H7 (cell line): ENCODE measurements around the gene MRPS5. TPM values are rescaled to one million over a fixed set of nuclear protein-coding genes. Genes with fewer than 3 reads are reported as not detected.
A peak's percentile ranks its signal among the peaks of the same experiment; 100 is the strongest.

Source experiments
- DNase-seq: peaks from one replicate; pipeline ENCODE4 v3.0.0; 2012
- H3K27me3 ChIP-seq: 2 replicates; pipeline ENCODE4 v1.6.0; 2011; ENCODE audit warnings: mild to moderate bottlenecking, low read length; ENCODE audit not compliant: control insufficient read depth, insufficient read depth
- H3K36me3 ChIP-seq: replicated peaks from 2 replicates; pipeline ENCODE4 v1.5.1; 2011; ENCODE audit warnings: low read length; ENCODE audit not compliant: control insufficient read depth, insufficient read depth
- H3K4me3 ChIP-seq: 2 replicates; pipeline ENCODE4 v1.5.1; 2011; ENCODE audit warnings: low read depth, mild to moderate bottlenecking, control low read depth, low read length, moderate library complexity; ENCODE audit not compliant: insufficient read depth
- total RNA-seq: library from RNA; depleted of rRNA; stranded (reverse); fragments of >200 nt; shearing (Covaris generic); gene quantifications from 2 replicates; pipeline ENCODE4 v1.2.3, GENCODE V29; 2014; rRNA removed

Gene MRPS5
- 71.7 and 104 TPM in 2 replicates for total RNA-seq

GRCh38 chr2:95121407-95122196, at the start of gene MRPS5:
Gene MRPS5 (minus strand): TSS chr2:95121808. CDS start chr2:95121791, 17 bp downstream.
- peak; percentile 95 for DNase-seq
- no peaks in the 10 kb centered on the region for H3K27me3 ChIP-seq

DNA sequence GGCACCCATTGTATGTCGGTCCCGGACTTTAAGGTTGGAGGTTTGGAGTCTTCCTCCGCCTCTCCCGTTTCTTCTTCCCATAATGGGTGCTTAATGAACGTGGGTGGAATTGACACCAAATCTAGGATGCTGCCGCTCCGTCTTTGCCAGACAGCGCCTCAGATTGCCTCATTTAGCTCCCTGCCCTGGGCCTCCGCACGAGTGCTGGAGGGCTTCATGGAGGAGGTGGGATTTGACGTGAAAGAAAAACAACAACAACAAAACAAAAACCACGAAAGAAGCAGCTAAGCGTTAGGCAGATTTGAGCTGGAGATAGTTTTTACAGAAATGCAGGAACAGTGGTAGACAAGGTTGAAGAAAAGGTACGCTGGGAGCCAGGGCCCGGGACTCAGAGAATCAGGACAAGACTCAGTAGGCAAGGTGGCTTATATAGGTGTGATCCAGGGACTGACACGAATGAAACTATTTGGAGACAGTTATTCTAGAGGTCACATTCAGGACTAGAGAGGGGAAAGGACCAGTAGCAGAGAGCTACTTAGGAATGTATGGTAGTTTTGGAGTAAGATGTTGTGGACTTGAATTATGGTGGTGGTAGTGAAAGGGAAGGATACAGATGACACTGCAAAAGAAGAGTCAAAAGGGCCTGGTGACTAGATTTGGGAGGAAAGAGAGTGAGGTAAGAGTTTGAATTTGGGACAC, 44.6 kb upstream of the MRPS5 start:
- peak; percentile 35 for DNase-seq
- H3K4me3 ChIP-seq, result peak overlapping the region; percentile 68

More at GRCh38 chr2:95121407-95122196, at the start of gene MRPS5:
- Histone ChIP-seq H3K36me3 (no peaks in the 10 kb centered on the region), H3K4me3 (peak within 1 kb of the TSS; percentile 93)

DNA sequence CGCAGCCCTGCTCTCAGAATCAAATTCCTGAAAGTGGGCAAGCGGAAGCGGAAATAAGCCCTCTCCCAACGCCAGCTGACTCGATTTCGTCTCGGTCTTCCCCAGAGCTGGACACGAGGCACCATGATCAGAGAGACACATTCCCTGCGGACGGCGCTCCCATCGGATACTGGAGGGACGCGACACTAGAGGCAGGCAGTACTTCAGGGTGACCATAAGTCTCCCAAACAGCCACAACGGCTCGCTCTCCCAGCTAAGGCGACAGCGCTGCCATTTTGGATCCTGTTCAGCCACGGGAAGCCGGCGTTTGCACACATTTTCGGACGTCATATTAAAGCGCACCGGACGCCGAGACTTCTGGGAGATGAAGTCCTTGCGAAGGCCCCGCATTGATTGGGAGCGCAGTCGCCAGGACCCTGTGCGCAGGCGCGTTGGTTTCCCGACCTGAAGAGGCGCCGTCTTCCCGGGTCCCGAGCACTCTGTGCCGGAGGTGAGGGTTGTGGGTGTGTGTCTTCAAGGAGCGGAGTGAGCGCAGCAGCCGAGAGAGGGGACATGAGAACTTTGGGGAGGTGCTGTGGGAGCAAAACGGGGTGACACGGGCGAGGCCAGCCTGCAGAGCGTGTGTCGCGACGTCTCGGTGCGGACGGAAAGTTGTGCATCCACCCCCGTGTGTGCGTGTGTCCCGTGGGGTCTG, 43.9 kb upstream of the MRPS5 start, which contains the start of gene ZNF2:
Gene ZNF2 (plus strand): TSS at position 439 of the 694 bp plus-strand sequence. CDS start 10,418 bp downstream, outside the sequence.
- no peaks in the 10 kb centered on the region for H3K36me3 ChIP-seq
- peak; percentile 97 for DNase-seq
- no peaks in the 10 kb centered on the region; the same call in 1 of the 2 replicates for H3K27me3 ChIP-seq
- peak within 1 kb of the TSS; percentile 68 for H3K4me3 ChIP-seq

More for the DNA sequence above, 44.6 kb upstream of the MRPS5 start:
- no peaks in the 10 kb centered on the region for H3K36me3 ChIP-seq
- H3K27me3 ChIP-seq, result no peaks in the 10 kb centered on the region; the same call in 1 of the 2 replicates

GRCh38 chr2:95165030-95165370, 43.4 kb upstream of the MRPS5 start:
- Histone ChIP-seq H3K4me3 (peak overlapping the region; percentile 68), H3K36me3 (no peaks in the 10 kb centered on the region), H3K27me3 (peaks cover 5% of the 10 kb centered on the region)
- DNase-seq, result no peak

GRCh38 chr2:95159690-95160449, 38.3 kb upstream of the MRPS5 start, which contains the start of gene ZNF514:
Gene ZNF514 (minus strand): TSS chr2:95159848. CDS start chr2:95153253, 6,595 bp downstream.
- peaks cover 2% of the 10 kb centered on the region; the same call in 1 of the 2 replicates for H3K36me3 ChIP-seq
- H3K27me3 ChIP-seq, result peaks cover 27% of the 10 kb centered on the region
- H3K4me3 ChIP-seq, result peak within 1 kb of the TSS; percentile 82
- peak; percentile 92 for DNase-seq

DNA sequence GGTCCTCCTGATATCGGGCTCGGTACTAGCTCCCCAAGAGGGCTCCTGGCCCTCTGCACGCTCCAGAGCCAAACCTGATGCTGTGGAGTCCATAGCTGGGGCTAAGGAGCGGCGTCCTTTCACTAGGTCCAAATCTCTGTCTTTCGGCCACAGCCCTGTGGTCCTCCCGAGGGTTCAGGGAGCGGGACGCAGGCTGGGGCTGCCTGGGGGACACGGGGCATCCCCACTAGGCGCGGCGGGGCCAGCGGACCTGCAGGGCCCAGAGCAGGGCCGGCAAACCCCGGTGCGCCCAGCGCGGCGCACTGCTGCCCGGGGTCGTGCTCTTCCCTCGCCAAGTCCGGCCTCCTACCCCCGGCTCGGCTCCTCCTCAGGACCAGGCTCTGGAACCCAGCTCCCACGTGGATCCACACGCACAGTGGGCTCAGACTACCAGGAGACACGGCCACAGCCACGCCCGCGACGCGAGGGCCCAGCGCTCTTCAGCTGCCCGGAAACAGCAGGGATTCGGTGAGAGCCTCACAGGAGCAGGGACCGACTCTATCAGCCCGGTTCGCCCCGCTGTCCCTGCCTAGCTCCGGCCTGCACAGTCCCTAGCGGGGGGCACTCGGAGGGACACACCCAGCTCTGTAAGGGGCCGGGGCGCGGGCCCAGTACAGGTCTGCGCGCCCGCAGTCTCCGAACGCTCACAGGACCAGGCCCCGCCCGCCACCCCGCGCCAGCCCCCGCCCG, 37.4 kb upstream of the MRPS5 start:
- Histone ChIP-seq H3K36me3 (peaks cover 2% of the 10 kb centered on the region; the same call in 1 of the 2 replicates), H3K4me3 (peak overlapping the region; percentile 82), H3K27me3 (peaks cover 27% of the 10 kb centered on the region)
- peak; percentile 81 for DNase-seq

- DNase-seq, result peak; percentile 18
- peaks cover 27% of the 10 kb centered on the region for H3K27me3 ChIP-seq
- H3K4me3 ChIP-seq, result peak overlapping the region; percentile 82
- peaks cover 2% of the 10 kb centered on the region; the same call in 1 of the 2 replicates for H3K36me3 ChIP-seq
Observed at GRCh38 chr2:95158441-95158840, 36.8 kb upstream of the MRPS5 start.

DNA sequence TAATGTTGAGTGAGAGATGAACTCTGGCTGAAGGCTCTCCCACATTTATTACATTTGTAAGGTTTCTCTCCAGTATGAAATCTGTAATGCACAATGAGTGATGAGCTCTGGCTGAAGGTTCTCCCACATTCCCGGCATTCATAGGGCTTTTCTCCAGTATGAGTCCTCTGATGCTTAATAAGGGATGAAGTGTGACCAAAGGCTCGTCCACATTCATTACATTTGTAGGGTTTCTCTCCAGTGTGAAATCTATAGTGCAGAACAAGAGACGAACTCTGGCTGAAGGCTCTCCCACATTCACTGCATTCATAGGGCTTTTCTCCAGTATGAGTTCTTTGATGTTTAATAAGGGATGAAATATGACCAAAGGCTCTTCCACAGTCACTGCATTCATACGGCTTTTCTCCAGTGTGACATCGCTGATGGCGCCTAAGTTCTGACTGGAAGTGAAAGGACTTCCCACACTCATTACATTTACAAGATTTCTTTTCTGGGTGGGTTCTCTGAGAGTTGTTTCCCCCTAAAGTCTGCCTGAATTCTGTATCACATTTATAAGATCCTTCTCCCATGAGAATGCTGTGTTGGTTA, 27.9 kb upstream of the MRPS5 start:
- H3K36me3 ChIP-seq, result peaks cover 15% of the 10 kb centered on the region
- no peaks in the 10 kb centered on the region for H3K27me3 ChIP-seq
- no peak for DNase-seq
- H3K4me3 ChIP-seq, result no peak overlapping the region

DNA sequence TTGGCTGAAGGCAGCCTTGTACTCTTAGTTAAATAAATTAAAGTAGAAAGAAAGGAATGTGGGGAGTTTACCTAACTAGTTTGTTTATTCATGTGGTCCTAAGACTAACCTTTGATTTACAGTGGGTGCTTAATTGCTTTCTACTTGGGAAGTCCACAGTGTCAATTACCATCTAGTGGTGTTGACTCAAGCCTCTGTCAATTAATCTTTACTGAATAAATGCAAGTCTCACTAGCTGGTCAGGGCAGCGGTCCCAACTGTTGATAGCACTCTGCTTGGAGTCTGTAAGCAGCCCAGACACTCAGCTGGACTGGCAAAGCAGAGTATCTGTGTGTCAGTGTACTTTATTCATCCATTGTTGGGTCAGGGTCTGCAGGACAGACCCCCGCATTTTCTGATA, 22.2 kb upstream of the MRPS5 start:
- no peak overlapping the region for H3K4me3 ChIP-seq
- no peaks in the 10 kb centered on the region for H3K36me3 ChIP-seq
- no peak for DNase-seq
- no peaks in the 10 kb centered on the region for H3K27me3 ChIP-seq

DNA sequence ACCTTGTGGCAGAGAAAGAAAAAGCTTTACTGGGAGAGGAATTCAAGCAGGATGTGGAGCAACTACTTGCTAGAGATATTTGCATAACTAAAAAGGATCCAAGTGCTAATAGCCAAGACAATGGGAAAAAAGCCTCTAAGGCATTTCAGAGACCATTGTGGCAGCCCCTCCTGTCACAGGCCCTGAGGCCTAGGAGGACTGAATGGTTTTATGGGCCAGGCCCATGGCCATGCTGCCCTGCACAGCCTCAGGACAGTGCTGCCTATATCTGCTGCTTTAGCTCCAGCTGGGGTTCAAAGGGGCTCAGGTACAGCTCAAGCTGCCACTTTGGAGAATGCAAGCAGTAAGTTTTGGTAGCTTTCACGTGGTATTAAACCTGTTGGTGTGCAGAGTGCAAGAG, 17.1 kb upstream of the MRPS5 start:
- Histone ChIP-seq H3K27me3 (no peaks in the 10 kb centered on the region), H3K4me3 (no peak overlapping the region), H3K36me3 (no peaks in the 10 kb centered on the region)
- DNase-seq, result no peak

GRCh38 chr2:95122197-95122551, 566 bp upstream of the MRPS5 start:
- no peak for DNase-seq
- Histone ChIP-seq H3K4me3 (peak overlapping the region; percentile 93), H3K36me3 (no peaks in the 10 kb centered on the region), H3K27me3 (no peaks in the 10 kb centered on the region)

DNA sequence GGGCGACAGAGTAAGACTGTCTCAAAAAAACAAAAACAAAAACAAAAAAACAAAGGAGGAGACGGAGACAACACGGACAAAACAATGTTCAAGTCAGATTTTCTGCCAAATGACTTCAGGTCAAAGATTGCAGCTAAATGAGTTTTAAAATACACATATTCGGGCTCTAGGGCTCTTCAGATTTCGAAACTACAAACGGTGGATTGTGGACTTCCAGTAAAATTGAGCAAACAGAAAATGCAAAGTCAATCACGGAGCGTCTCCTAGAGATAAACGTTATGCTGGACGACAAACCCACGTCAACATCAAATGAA, 558 bp downstream of the MRPS5 start:
- Histone ChIP-seq H3K36me3 (no peaks in the 10 kb centered on the region), H3K27me3 (no peaks in the 10 kb centered on the region), H3K4me3 (peak overlapping the region; percentile 93)
- DNase-seq, result no peak

GRCh38 chr2:95115418-95115817, 6.2 kb downstream of the MRPS5 start:
- no peak overlapping the region for H3K4me3 ChIP-seq
- H3K36me3 ChIP-seq, result peaks cover 6% of the 10 kb centered on the region
- H3K27me3 ChIP-seq, result no peaks in the 10 kb centered on the region
- DNase-seq, result peak; percentile 75
